BJ (cell line): Measurements from ENCODE around the gene ACOX2. TPM values are rescaled to one million over a fixed set of nuclear protein-coding genes. Genes with fewer than 3 reads are reported as not detected.

Source experiments
- CTCF ChIA-PET: fragments of 350-600 bp; formaldehyde crosslinking; extraction: SDS; loops from one replicate; lab custom pipeline; 2021; ENCODE audit warnings: antibody characterized with exemption, inconsistent platforms; lab: Yijun Ruan, JAX
- POLR2A ChIA-PET: fragments of 300-600 bp; sonication (Branson Sonifier 250); formaldehyde crosslinking; extraction: SDS; loops from one replicate; lab custom pipeline; 2021; ENCODE audit warnings: antibody characterized with exemption; lab: Charles Lee
- DNase-seq: peaks from one replicate; pipeline ENCODE4 v3.0.0-alpha.2; 2011; ENCODE audit warnings: low read depth
- H3K27me3 ChIP-seq: 2 replicates; pipeline ENCODE4 v1.6.0; 2011; ENCODE audit warnings: low read length; ENCODE audit not compliant: control insufficient read depth, insufficient read depth
- H3K36me3 ChIP-seq: 2 replicates; pipeline ENCODE4 v1.5.1; 2011; ENCODE audit warnings: low read length; ENCODE audit not compliant: control insufficient read depth, insufficient read depth
- H3K4me3 ChIP-seq: 2 replicates; pipeline ENCODE4 v1.5.1; 2011; ENCODE audit warnings: low read depth, mild to moderate bottlenecking, control low read depth, low read length
- CTCF ChIP-seq: IDR thresholded peaks from 2 replicates; pipeline ENCODE4 v1.5.1; 2011; ENCODE audit warnings: low read depth, mild to moderate bottlenecking, control low read depth, inconsistent platforms, low read length, moderate library complexity; ENCODE audit not compliant: insufficient read depth
- polyA plus RNA-seq: library from polyadenylated mRNA; depleted of rRNA; stranded (reverse); fragments of >200 nt; gene quantifications from 2 replicates; pipeline ENCODE4 v1.2.3, GENCODE V29; 2011

Gene ACOX2
- polyA plus RNA-seq, 1 experiment = 39.6 TPM

GRCh38 chr3:58551636-58552180, 14.7 kb upstream of the ACOX2 start:
- no peak for TF ChIP-seq CTCF
- no peak for DNase-seq
- Histone ChIP-seq H3K4me3 (no peak overlapping the region), H3K36me3 (no peaks in the 10 kb centered on the region), H3K27me3 (no peaks in the 10 kb centered on the region)
- ChIA-PET CTCF (interaction anchor here (1.0 to 1.6 kb wide), 3 partner anchors 9 to 78 kb away, joined by 3 to 5 read pairs (median 5); no protein-coding TSS in a partner anchor), POLR2A (no interaction called here)

GRCh38 chr3:58544541-58544940, 7.6 kb upstream of the ACOX2 start:
- no peak for DNase-seq
- H3K4me3 ChIP-seq = no peak overlapping the region
- CTCF ChIA-PET = interaction anchor here (1.5 kb wide), 1 partner anchor 8 kb away, joined by 3 read pairs; the partner anchor contains the start of gene ACOX2

GRCh38 chr3:58540176-58540858, 3.3 kb upstream of the ACOX2 start:
- no peak for DNase-seq
- H3K27me3 ChIP-seq = no peaks in the 10 kb centered on the region
- ChIA-PET POLR2A (no interaction called here), CTCF (interaction anchor here (0.6 to 9.8 kb wide), 4 partner anchors 8 to 232 kb away, joined by 3 to 69 read pairs (median 4); partner anchors contain the start of genes HTD2 and RPP14)
- TF ChIP-seq CTCF = no peak
- no peak overlapping the region for H3K4me3 ChIP-seq
- no peaks in the 10 kb centered on the region for H3K36me3 ChIP-seq

More at GRCh38 chr3:58544541-58544940, 7.6 kb upstream of the ACOX2 start:
- Histone ChIP-seq H3K27me3 (no peaks in the 10 kb centered on the region), H3K36me3 (no peaks in the 10 kb centered on the region)
- POLR2A ChIA-PET = no interaction called here
- TF ChIP-seq CTCF = no peak

GRCh38 chr3:58539626-58540025, 2.6 kb upstream of the ACOX2 start:
- Histone ChIP-seq H3K4me3 (no peak overlapping the region), H3K36me3 (no peaks in the 10 kb centered on the region), H3K27me3 (no peaks in the 10 kb centered on the region)
- CTCF ChIA-PET = interaction anchor here (0.6 to 9.8 kb wide), 4 partner anchors 8 to 232 kb away, joined by 3 to 69 read pairs (median 4); partner anchors contain the start of genes HTD2 and RPP14
- POLR2A ChIA-PET = no interaction called here
- no peak for TF ChIP-seq CTCF
- no peak for DNase-seq
